Heart right ventricle (tissue), 16 donors: ENCODE results near the gene CPXM2. TPM values are rescaled to one million over a fixed set of nuclear protein-coding genes. Genes with fewer than 3 reads are reported as not detected.

Experiments used
- ATAC-seq, 8 donors: fragments of 200-7000 bp; cut with Tn5 transposase; one replicate each; pipeline ENCODE4 v1.9.1; 2020; ENCODE audit warnings: mild to moderate bottlenecking in 8 of 8, moderate library complexity in 8 of 8, moderate number of reproducible peaks in 1 of 8
- DNase-seq, 2 donors: peaks; one replicate each; pipeline ENCODE4 v3.0.0-alpha.2; 2020
- H3K27ac ChIP-seq, 10 donors: fragments of 200-600 bp; sonication (generic) in 2 of 10; one replicate each; pipeline versions ENCODE4 v1.5.0 to v1.8.0; 2020 to 2022; ENCODE audit warnings: mild to moderate bottlenecking in 3 of 10
- H3K27me3 ChIP-seq, 7 donors: fragments of 200-600 bp; one replicate each; pipeline ENCODE4 v1.8.0; 2021 to 2022; ENCODE audit warnings: mild to moderate bottlenecking in 2 of 7
- H3K36me3 ChIP-seq, 9 donors: fragments of 200-600 bp; sonication (generic) in 1 of 9; one replicate each; pipeline versions ENCODE4 v1.5.0 to v1.8.0; 2020 to 2022; ENCODE audit warnings: mild to moderate bottlenecking in 2 of 9
- H3K4me1 ChIP-seq, 9 donors: fragments of 200-600 bp; sonication (generic) in 1 of 9; one replicate each; pipeline versions ENCODE4 v1.5.0 to v1.8.0; 2020 to 2022; ENCODE audit warnings: mild to moderate bottlenecking in 4 of 9
- H3K4me3 ChIP-seq, 10 donors: fragments of 200-600 bp; sonication (generic) in 2 of 10; one replicate each; pipeline versions ENCODE4 v1.5.0 to v1.8.0; 2020 to 2022; ENCODE audit warnings: mild to moderate bottlenecking in 7 of 10, moderate library complexity in 2 of 10
- H3K9me3 ChIP-seq, 11 donors: fragments of 200-600 bp in 10 of 11; sonication (generic) in 2 of 11; one replicate each; pipeline versions ENCODE4 v1.5.0 to v1.8.0; 2013 to 2022; ENCODE audit warnings: mild to moderate bottlenecking in 2 of 11, control low read depth in 1 of 11, moderate library complexity in 1 of 11
- CTCF ChIP-seq, 9 donors: fragments of 200-600 bp; sonication (generic) in 2 of 9; IDR thresholded peaks; one replicate each; pipeline versions ENCODE4 v1.5.0 to v1.8.0; 2021 to 2022; ENCODE audit warnings: antibody characterized with exemption in 9 of 9, mild to moderate bottlenecking in 5 of 9, moderate library complexity in 1 of 9
- WGBS, 2 donors: extraction: QIAGEN DNeasy Blood & Tissue Kit; methylation state at CpG; one replicate each; pipeline ENCODE4 v1.1.7; 2013; ENCODE audit warnings: inconsistent platforms in 1 of 2; 5-methylcytosine and 5-hydroxymethylcytosine counted together
- intact Hi-C, 10 donors: fragments of 100-400 bp; cut with DNase I; formaldehyde crosslinking; loops; one replicate each; pipeline versions ENCODE4 v1.11.1 to v1.14.2; 2022
- polyA plus RNA-seq, 2 donors: library from polyadenylated mRNA; stranded (reverse); fragments of 200-250 nt; gene quantifications; one replicate each; pipeline ENCODE4 v1.2.3, GENCODE V29; 2013
- total RNA-seq, 10 donors: library from RNA; stranded (reverse); fragmentation: NEBNext Ultra II Directional in 3 of 10; extraction: Animal tissue kit (Norgen Biotek cat#: 25700) in 3 of 10; gene quantifications; one replicate each; pipeline versions ENCODE4 v1.2.1 to v1.2.4, GENCODE V29; 2021 to 2023
- donor health status: Arrhythmogenic right ventricular cardiomyopathy.
- donor health status: ischemic (EF 13 %, LVEDD 7.1; RV severe dilation, severe dysfunction).
- donor health status: healthy with polysubstance abuse.
- donor health status: DM: no; HTN: yes; CAD: no.
- donor health status: DM: no; HTN: no; CAD: no.
- donor health status: ischemic (EF 25% LVEDD 6.9; RV normal size, moderate dysfunction).
- donor health status: ischemic (EF 25% LVEDD 5.7; RV mildly dilated, moderate dysfunction).
- donor health status: healthy.
- donor health status: DM: yes; HTN: yes; CAD: no.
- donor health status: Ischemic cardiomyopathy.
- donor health status: ischemic (EF 35%, LVEDD 5.7; RV mildly dilated, moderate dysfunction).
- donor health status: nonischemic (EF 11% LVEDD 7.7; RV severe dilation, severe dysfunction).
- donor health status: DM: yes; HTN: yes; CAD: no.
- donor health status: PGD.
- donor health status: ischemic (EF 29% LVEDD 5.4; RV normal size, mild dysfunction).
- donor health status: nonischemic (EF 23%, LVEDD 6.1; RV moderate dilation, normal function).

CPXM2 gene
- total and polyA plus RNA-seq, 12 donors: 2.0 to 9.8 (median 3.8) TPM

- Histone ChIP-seq H3K4me3 (no peak overlapping the region), H3K36me3 (no peaks in the 10 kb centered on the region), H3K27ac (no peak overlapping the region), H3K9me3 (peaks cover 0 to 8% (median 0%) of the 10 kb centered on the region in 11 donors), H3K27me3 (no peaks in the 10 kb centered on the region), H3K4me1 (peaks cover 0 to 14% (median 2%) of the 10 kb centered on the region in 9 donors)
- WGBS, 2 donors: 83% methylated on average over 11 of the region's 11 CpGs
- no peak for ATAC-seq
- no peak for DNase-seq
- no peak for TF ChIP-seq CTCF (IDR thresholded peaks at IDR 0.05)
- intact Hi-C loops: no loop called here
These were observed 95.6 kb downstream of the CPXM2 start for GRCh38 chr10:123795846-123796590.

- Histone ChIP-seq H3K4me1 (peaks cover 0 to 7% (median 0%) of the 10 kb centered on the region in 9 donors), H3K4me3 (no peak overlapping the region), H3K27me3 (no peaks in the 10 kb centered on the region), H3K36me3 (no peaks in the 10 kb centered on the region), H3K27ac (no peak overlapping the region), H3K9me3 (peaks cover 0 to 10% (median 0%) of the 10 kb centered on the region in 11 donors)
- no peak for TF ChIP-seq CTCF (IDR thresholded peaks at IDR 0.05)
- no peak for ATAC-seq
- intact Hi-C loops: no loop called here
- WGBS, 2 donors: 74 to 77% methylated on average over 10 of the region's 10 CpGs
- DNase-seq: no peak
These were observed 96.3 kb downstream of the CPXM2 start for GRCh38 chr10:123795196-123795780.

DNA sequence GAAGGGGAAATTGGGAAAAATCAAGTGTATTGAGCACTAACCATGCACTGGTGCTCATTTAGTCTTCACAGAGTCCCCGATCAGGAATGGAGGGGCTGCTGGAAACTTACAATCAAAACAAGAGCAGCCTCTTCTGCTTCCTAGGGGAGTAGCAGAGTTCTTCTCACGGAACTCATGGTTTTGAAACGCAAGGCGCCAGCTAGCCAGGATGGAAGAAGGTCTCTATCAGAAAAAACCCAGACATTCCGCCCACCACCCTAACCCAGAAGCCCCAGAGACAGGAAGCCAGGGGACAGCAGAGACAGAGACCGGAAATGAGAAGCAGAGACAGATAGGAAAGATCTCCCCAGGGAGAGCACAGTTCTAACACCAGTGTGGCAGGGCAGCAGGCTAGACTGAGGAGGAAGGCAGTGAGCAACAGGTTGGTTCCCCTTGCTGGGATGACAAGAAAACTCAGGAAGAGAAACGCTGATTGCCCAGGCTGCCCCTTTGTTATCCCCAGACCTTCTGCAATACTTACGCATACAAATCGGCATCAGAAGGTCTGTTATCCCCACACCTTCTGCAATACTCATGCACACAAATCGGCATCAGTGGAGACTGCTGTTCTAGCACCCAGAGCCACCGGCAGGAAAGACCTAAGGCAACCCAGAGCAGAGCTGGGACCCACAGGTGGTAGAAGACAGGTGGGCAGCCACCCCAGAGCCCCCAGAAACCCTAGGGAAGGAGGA is 99.2 kb downstream of the CPXM2 start:
- Histone ChIP-seq H3K9me3 (peaks cover 0 to 17% (median 0%) of the 10 kb centered on the region in 11 donors), H3K36me3 (no peaks in the 10 kb centered on the region), H3K4me1 (no peaks in the 10 kb centered on the region), H3K4me3 (no peak overlapping the region), H3K27me3 (no peaks in the 10 kb centered on the region), H3K27ac (no peak overlapping the region)
- intact Hi-C loops: no loop called here
- no peak for TF ChIP-seq CTCF (IDR thresholded peaks at IDR 0.05)
- DNase-seq (no peak), ATAC-seq (no peak)
- WGBS, 2 donors: 62 to 69% methylated on average over 11 of the region's 11 CpGs

DNA sequence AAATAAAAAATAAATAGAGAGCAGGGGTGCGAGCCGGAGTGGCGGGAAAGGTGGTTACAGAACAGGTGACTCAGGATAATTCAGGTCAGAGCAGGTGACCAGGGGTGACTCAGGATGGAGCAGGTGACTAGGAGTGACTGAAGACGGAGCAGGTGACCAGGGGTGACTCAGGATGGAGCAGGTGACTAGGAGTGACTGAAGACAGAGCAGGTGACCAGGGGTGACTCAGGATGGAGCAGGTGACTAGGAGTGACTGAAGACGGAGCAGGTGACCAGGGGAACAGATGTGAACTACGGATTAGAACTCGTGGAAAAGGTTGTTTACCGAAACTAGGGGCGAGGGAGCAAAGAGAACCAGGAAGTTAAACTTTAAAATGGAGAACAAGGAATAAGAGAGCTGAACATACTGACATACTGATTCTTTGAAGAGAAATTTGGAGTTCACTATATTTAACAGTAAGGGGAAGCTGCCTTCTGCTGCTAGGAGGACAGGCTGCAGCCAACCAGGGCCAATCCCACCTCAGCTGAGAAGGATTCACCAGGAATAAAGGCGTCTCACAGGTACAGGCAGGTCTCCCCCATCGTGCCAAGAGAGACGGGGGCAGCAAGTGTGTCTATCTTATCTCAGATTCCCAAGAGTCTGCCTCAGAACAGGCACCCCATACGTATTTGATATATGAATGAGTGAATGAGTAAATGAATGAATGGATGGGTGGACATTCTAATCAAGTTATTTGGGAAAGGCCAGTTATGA is 101.3 kb downstream of the CPXM2 start:
- Histone ChIP-seq H3K36me3 (no peaks in the 10 kb centered on the region), H3K27ac (no peak overlapping the region), H3K27me3 (peaks cover 0 to 8% (median 0%) of the 10 kb centered on the region in 7 donors), H3K4me3 (no peak overlapping the region), H3K4me1 (no peaks in the 10 kb centered on the region), H3K9me3 (peaks cover 0 to 17% (median 0%) of the 10 kb centered on the region in 11 donors)
- 85 to 91% methylated on average over 13 of the region's 13 CpGs for WGBS, 2 donors
- DNase-seq (no peak), ATAC-seq (no peak)
- no peak for TF ChIP-seq CTCF (IDR thresholded peaks at IDR 0.05)
- intact Hi-C loops: no loop called here
